ENCODE measurements around the gene PLEKHA8.

The PLEKHA8 gene, protein sequence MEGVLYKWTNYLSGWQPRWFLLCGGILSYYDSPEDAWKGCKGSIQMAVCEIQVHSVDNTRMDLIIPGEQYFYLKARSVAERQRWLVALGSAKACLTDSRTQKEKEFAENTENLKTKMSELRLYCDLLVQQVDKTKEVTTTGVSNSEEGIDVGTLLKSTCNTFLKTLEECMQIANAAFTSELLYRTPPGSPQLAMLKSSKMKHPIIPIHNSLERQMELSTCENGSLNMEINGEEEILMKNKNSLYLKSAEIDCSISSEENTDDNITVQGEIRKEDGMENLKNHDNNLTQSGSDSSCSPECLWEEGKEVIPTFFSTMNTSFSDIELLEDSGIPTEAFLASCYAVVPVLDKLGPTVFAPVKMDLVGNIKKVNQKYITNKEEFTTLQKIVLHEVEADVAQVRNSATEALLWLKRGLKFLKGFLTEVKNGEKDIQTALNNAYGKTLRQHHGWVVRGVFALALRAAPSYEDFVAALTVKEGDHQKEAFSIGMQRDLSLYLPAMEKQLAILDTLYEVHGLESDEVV

DNA sequence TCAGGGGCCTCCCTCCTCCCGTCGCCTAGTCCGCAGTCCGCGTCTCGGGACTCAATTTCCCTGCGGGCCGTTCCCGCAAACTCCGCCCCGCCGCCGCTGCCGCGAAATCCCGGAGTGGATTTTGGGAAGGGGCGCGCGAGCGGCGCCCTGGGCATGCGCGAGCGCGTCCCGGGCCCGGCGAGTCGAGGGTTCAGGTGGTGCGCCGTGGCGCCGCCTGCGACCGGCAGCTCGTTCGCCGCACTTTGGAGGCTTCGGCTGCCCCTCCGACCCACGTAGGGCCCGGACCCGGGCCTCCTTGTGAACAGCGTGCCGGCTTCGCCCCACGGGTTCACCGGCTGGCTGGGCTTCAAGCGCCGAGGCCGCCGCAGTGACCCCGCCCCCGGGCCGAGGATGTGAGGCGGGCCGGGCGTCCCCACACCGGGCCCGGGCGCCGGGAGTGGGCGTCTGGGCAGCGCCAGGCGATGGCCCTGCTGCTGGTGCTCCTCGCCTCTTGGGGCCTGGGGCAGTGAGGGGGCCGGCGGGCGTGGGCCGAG, at the start of gene PLEKHA8:
TSS of gene PLEKHA8 (plus strand) at position 197 of the 533 bp plus-strand sequence. CDS start 351 bp downstream, outside the sequence.
- peak; percentile 52 for DNase-seq (ENCODE audit: low read depth, low spot score)

DNA sequence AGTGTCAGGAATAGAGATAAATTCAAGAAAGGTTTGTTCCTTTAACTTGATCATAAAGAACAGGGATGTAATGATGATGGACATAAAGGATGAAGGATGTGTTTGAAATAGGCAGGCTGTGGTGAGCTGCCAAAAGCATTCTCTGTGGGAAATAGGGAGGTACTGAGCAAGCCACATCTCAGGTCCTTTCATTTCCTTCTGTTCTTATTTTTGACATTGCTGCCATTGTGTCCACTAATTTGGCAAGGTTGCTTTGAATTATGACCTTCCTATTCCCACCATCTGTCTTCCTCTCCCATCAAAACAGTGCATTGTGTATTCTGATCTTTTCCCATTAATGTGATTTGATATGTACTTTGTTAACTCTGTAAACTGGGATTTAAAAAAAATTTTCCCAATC, 48.1 kb upstream of the PLEKHA8 start:
- no peak for DNase-seq (ENCODE audit: low read depth, low spot score)

DNA sequence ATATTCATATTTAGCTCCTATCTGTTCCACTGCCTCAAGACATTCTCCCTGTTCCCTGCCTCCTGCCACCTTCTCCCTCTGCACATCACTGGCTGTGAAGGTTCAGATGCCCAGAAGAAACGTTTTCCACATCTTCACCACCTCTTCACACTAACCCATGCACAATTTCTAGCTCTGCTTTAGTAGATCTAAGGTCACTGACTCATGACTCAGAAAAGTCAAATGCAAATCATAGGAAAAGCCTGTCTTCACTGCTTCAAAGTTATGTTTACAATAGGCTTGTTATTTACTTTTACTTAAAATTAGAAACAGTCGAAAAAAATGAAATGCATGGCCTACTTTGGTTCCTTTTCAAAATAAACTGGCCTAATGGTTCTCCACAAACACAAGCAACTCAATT, 41.1 kb upstream of the PLEKHA8 start:
- no peak for DNase-seq (ENCODE audit: low read depth, low spot score)

DNA sequence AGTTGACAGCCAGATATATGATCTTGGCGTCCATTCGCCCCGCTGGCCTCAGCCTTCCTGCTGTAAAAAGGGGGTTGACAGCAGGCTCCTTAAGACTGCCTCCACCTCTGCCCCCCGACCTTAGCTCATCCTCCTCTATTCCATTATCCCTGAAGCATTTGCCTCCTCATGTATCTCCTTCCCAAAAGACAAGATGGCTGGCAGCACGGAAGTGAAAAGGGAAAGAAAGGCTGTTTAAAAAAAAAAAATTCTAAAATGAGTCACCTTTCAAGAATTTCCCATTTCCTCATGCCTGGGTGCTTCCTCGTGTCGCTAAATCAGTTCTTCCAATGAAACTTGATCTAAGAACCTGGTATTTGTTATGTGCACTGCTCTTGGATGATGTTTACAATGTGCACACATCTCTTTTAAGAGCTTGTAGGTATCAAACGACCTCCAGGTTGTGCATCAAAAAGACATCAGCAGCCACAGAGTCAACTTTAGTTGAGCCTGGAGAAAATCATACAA, 40.3 kb upstream of the PLEKHA8 start:
- no peak for DNase-seq (ENCODE audit: low read depth, low spot score)

DNA sequence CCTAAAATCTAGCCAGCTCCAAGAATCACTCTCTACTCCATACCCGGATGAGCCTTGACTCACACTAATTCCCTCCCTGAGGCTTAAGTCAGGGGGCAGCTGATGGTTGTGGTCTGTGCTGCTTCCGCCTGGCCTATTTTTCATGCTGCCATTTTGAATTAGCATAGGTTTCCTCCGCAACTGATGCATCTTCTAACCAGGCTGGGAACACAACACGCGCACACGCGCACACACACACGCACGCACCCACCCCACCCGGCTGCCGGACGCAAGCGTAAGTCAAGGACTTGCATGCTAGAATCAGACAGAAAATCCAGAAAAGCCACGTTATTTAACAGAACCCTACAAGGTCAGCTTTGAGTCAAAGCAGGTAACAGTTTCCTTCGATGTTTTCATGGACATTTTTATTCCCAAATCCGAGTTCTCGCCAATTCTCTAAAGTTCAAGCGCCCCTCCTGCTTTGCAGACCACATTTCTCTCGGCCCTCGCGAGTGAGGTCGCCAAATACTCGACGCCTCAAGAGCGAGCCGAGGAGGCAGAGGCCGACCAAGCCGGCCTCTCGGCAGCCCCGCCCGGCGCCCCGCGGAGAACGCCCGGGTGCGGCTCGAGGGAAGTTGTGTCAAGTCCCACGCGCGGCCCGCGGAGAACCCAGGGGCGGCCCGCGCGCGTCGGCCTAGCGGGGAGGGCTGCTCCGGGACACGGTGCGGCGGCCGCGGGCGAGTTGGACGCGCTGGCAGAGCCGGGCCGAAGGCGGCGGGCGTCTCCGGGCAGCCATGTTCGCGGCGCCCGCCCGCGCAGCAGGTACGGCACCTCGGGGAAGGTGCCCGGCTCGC, 39.6 kb upstream of the PLEKHA8 start:
- no peak for DNase-seq (ENCODE audit: low read depth, low spot score)

DNA sequence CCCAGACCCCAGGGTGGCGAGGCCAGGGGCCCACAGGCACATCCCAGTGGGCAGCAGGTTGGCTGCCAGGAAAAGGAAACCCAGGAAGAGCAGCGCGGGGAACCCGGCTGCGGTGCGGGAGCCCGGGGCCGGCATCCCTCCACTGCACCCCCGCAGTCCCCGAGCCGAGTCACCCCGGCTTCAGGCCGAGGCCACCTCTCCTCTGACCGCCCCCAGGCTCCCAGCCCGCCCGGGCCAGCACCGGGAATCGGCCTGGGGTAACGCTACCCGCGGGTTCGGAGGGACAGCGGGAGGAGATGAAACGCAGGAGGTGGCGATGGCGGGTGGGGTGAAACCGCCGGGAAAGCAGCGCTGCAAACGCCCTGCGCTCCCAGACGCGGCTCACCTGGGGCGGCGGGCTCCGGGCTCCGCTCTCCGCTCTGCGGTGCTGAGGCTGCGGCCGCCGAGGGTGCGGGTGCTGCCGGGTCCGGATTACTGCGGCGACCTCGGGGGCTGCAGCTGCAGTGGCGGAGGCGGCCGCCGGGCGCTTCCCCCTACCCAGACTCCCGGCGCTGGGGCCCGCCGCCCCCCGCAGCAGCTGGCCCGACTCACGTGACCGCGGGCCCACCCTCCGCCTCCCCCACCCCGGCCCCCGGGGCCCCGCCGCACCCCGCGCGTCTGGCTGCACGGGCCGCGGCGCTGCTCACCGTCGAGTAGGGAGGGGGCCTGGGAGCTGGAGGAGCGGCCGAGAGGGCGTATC, 38.8 kb upstream of the PLEKHA8 start, which contains the start of gene SCRN1:
TSS of gene SCRN1 (minus strand) at position 545 of the 739 bp plus-strand sequence. CDS start 20,734 bp downstream, outside the sequence.
- DNase-seq (ENCODE audit: low read depth, low spot score) = no peak

DNA sequence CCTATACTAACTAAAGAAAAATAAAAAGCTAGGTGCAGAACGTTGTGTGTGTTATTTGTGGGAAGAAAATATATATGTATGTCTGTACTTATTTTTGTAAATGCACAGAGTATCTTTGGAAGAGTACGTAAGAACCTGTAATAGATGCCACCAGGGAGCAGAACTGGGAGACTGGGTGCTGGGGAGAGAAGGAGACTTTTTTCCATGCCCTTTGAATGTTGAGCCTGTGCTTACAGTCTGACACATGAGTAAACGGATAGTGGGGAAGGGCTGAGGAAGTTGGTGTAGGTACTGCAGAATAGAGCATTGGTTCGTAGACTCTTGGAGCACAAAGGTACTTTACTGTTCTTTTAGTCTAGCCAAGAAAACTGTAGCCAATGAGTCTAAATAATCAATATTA, 37.3 kb upstream of the PLEKHA8 start:
- no peak for DNase-seq (ENCODE audit: low read depth, low spot score)

DNA sequence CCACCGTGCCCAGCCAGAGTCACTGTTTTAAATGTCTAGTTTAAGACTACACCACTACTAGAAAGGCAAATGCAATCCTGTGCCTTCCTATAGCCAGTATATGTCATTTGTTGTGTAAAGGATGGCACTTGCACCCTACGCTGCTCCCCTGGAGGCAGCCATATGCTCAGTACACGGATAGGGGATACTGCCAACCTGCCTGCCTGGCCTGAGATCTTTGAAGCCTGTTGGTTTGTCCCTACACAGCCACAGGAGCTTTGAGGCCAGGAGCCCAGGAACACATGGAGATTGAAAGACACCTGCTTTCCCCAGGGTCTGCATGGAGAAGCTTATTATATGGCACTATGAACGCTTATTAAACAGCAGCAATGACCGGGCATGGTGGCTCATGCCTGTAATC, 36.3 kb upstream of the PLEKHA8 start:
- no peak for DNase-seq (ENCODE audit: low read depth, low spot score)

DNA sequence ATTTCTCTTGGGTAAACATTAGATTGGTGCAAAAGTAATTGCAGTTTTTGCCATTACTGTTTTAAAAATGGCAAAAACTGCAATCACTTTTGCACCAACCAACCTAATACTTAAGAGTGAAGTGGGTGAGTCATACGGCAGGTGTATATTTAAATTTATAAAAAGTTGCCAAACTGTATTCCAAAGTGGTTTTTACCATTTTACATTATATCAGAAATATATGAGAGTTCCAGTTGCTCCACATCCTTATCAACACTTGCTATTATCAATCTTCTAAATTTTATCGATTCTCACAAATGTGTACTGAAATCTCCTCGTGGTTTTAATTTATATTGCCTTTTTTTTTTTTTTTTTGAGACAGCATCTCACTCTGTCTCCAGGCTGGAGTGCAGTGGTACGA, 35.1 kb upstream of the PLEKHA8 start:
- DNase-seq (ENCODE audit: low read depth, low spot score) = no peak

DNA sequence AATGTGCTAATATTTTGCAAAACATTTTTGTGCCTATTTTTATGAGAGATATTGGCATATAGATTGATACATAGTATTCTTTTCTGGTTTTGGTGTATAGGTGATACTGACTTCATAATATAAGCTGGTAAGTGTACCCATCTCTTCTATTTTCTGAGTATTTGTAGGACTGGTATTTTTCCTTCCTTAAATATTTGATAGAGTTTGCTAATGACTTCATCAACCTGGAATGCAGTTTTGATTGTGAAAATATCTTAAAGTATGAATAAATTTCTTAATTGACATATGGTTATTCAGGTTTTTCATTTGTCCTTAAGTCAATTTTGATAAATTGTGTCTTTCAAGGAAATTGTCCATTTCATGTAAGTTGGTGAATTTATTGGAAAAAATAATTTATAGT, 32.6 kb upstream of the PLEKHA8 start:
- no peak for DNase-seq (ENCODE audit: low read depth, low spot score)

DNA sequence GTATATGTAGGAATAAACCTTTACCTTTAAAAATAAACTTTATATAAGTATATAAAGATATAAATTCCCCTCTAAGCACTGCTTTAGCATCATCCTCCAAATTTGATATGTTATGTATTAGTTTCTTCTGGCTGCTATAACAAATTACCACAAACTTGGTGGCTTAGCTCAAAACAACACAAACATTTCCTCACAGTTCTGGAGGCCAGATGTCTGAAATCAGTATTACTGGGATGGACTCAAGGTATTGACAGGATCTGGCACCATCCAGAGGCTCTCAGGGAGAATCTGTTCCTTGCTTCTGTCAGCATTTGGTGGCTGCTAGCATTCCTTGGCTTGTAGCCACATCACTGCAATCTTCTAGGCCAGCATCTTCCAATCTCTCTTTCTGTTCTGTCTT, 31.9 kb upstream of the PLEKHA8 start:
- DNase-seq (ENCODE audit: low read depth, low spot score) = no peak

DNA sequence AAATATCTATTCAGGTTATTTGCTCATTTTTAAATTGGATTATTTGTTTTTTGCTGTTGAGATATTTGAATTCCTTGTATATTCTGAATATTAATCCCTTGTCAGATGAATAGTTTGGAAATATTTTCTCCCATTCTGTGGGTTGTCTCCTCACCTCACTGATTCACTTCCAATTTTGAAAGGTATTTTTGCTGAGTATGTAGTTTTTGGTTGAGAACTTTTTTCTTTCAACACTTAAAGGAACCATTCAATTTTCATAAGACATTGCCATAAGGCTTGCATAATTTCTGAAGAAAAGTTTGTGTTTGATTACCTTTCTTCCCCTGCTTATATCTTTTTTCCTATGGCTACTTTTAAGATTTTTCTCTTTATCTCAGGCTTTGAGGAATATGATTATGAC, 29.7 kb upstream of the PLEKHA8 start:
- no peak for DNase-seq (ENCODE audit: low read depth, low spot score)

DNA sequence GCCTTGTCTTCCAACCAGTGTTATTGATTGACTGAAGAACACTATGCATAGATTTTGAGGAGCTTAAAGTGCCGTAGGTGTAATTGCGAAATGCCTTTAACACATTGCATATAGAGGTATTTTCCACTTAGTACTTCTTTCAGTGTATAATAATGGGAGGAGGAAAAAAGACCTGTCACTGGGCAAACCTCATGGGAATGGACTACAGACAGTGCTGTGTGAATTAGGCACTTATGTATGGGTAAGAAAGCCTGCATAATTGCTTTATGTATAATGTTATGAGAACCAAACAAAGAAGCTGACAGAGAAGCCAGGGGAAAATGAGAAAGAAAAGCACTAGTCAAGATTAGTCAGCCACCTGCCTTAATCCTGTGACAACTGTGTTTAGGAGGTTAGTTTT, 26.2 kb upstream of the PLEKHA8 start:
- DNase-seq (ENCODE audit: low read depth, low spot score) = no peak

DNA sequence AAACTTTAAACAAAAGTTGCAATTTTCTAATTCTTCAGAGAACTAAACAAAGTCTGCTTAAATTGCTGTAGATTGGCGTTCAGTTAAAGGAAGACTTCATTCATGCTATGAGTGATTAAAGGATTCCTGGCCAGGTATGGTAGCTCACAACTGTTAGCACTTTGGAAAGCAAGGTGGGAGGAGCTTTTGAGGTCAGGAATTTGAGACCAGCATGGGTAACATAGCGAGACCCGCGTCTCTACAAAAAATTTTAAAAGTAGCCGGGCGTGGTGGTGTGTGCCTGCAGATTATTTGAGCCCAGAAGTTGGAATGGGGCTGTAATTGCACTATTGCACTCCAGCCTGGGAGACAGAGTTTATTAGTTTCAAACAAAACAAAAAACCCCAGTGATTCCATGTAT, 25.1 kb upstream of the PLEKHA8 start:
- DNase-seq (ENCODE audit: low read depth, low spot score) = no peak

DNA sequence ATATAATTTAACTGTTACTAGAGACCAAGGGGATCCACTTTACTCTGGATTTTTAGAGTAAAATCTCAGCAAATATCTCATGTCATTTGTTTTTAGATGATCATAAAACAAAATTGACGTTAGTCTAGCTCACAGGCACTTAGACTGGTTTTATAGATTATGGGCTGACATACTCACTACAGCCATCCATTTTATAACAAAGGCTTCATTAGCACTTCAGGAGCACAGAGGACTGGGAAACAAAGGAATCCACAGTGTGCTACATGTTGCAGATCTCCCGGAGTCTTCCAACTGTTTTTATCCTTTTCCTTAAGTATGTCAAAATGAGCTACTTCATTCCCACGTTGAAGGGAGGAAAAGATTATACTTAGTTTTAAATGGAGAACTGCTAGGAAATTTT, 22.7 kb upstream of the PLEKHA8 start:
- DNase-seq (ENCODE audit: low read depth, low spot score) = no peak

DNA sequence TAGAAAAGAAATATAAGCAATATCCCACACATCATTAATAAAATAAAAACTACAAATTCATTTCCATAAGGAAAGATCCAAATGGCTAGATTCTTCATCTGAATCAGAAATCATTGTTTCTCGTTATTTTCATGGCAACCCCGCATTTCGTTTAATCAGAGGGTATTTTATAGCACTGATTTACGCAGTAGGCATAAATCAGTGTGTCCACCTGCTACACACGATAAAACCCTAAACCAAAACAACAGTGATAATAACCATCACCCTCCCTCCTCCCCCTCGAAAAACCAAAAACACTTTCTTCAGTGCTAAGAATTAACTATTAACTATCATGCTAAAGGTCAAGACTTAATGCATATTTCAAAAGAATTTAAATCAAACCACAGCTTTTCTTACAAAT, 18.2 kb upstream of the PLEKHA8 start:
- no peak for DNase-seq (ENCODE audit: low read depth, low spot score)

DNA sequence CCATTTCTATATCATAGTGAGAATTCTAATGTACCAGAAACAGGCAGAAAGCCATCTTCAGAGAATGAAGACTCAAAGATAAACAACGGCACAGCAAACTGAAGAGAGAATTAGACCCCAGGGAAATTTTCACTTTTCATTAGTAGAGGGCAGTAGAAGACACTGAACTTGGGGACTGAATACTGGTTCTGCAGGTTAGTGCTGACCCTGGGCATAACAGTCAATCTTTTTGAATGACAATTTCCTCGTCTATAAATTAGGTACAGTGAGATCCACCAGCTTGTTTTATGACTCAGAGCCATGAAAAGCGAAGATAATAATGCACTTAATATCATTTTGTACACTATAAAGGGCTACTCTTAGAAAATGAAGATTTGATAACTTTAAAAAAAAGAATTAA, 15.5 kb upstream of the PLEKHA8 start:
- DNase-seq (ENCODE audit: low read depth, low spot score) = no peak

DNA sequence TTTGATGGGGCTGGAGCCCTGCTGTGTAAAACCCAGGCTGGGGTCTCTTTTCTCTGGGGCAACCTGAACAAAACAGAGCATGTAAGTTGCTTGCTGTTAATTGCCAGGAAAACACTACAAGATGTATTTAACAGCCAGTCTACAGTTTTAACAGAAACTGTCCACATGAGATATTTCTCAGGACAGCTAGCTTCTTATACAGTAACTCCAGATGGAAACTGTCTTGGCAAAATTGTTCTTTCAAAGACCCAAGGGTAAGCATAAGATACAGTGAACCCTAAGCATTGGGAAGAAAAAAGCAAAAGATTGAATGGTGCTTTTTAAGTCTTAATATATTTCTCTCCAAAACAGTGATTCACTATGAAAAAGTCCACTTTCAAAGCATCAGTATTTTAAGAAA, 9.8 kb upstream of the PLEKHA8 start:
- DNase-seq (ENCODE audit: low read depth, low spot score) = no peak

DNA sequence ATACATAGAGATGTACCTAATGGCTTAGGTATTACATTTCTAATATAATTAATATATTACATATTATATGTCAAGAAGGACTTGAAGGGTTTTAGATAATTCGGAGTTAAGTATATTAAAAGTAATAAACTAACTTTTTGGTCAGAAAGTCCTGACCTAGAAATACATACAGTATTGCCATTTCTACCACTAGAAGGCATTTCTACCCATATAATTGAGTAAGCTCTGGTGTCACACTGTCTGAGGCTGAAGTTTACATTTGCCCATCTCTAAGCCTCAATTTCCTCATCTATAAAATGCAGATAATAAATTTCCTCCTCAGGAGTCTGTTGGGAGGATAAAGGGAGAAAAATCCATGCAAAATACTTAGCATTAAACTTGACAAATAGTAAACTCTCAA, 8.8 kb upstream of the PLEKHA8 start:
- no peak for DNase-seq (ENCODE audit: low read depth, low spot score)

DNA sequence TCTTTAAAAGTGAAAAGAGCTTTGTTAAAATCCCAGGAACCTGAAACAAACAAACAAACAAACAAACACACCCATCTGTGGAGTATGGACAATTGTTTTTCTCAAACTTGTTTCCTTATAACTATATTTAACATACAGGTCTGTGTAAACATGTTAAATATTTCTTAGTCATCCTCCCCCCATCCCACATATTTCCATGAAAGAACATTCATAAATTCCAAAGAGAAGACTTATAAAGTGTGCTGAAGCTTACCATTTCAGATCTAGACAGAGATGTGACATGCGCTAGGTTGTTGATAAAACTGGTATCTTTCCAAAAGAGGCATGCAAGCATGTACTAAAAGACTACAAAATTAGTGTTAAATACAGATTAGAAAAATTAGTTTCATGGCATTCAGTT, 8.3 kb upstream of the PLEKHA8 start:
- no peak for DNase-seq (ENCODE audit: low read depth, low spot score)

DNA sequence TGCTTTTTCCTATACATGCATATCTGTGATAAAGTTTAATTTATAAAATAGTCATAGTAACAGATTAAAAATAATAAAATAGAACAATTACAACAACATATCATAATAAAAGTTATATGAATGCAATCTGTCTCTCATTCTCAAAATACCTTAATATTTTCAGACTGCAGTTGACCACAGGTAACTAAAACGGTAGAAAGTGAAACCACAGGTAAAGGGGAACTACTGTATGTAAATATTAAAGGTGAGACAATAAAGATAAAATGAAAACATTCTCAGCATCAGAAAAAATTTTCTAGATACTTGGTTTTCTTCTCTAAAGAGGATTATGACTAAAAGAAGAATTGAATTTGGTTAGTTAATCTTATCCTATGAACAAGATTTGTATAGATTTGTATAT, 7.7 kb upstream of the PLEKHA8 start:
- no peak for DNase-seq (ENCODE audit: low read depth, low spot score)
